ENCODE data around the gene CDK15. TPM values are rescaled to one million over a fixed set of nuclear protein-coding genes. Genes with fewer than 3 reads are reported as not detected.
"Not testable (repeated sequence)": the region's sequence is repeated elsewhere in the genome, so short reads cannot be mapped to it uniquely, and the experiment has no call there.

The CDK15 gene
- total RNA-seq, 1 experiment from 2014 or later, result not detected

- no peaks in the 10 kb centered on the region for H3K4me1 Mint-ChIP-seq
- H3K27me3 Mint-ChIP-seq (ENCODE audit: low read depth), result no peaks in the 10 kb centered on the region
- ChIA-PET CTCF (no interaction called here), POLR2A (no interaction called here)
- peaks cover 14% of the 10 kb centered on the region; the same call in 1 of the 2 replicates for H3K36me3 Mint-ChIP-seq
- no peak overlapping the region for H3K27ac Mint-ChIP-seq
- TF ChIP-seq PRRX2 (CRISPR knock-in tag; IDR thresholded peaks at IDR 0.05), result no peak
- no peak for TF ChIP-seq NFATC4 (CRISPR knock-in tag; IDR thresholded peaks at IDR 0.05)
- no peak for TF ChIP-seq RORB (CRISPR knock-in tag; IDR thresholded peaks at IDR 0.05)
- ATAC-seq (no peak), DNase-seq (ENCODE audit: low spot score) (no peak)
- H3K9me3 Mint-ChIP-seq, result no peaks in the 10 kb centered on the region
- no peak overlapping the region for H3K4me3 Mint-ChIP-seq
Measured at GRCh38 chr2:201758873-201759272, 47.5 kb upstream of the CDK15 start.

- TF ChIP-seq NR1H2 (CRISPR knock-in tag; IDR thresholded peaks at IDR 0.05), result no peak
- no peak for TF ChIP-seq FOXP4 (CRISPR knock-in tag; IDR thresholded peaks at IDR 0.05)
- no peak for TF ChIP-seq JUN (CRISPR knock-in tag; IDR thresholded peaks at IDR 0.05)
- no peak for TF ChIP-seq KAT7 (CRISPR knock-in tag; IDR thresholded peaks at IDR 0.05; ENCODE audit: borderline replicate concordance)
- no peak for TF ChIP-seq TEAD1 (CRISPR knock-in tag; IDR thresholded peaks at IDR 0.05)
- TF ChIP-seq MYBL2 (CRISPR knock-in tag; IDR thresholded peaks at IDR 0.05), result no peak
- TF ChIP-seq ZNF532 (CRISPR knock-in tag; IDR thresholded peaks at IDR 0.05; ENCODE audit: borderline replicate concordance), result no peak
- TF ChIP-seq ATF1 (CRISPR knock-in tag; IDR thresholded peaks at IDR 0.05), result no peak
- no peak for TF ChIP-seq CREB1 (CRISPR knock-in tag; IDR thresholded peaks at IDR 0.05)
- no peak for TF ChIP-seq TCF7 (CRISPR knock-in tag; IDR thresholded peaks at IDR 0.05; ENCODE audit: low read depth)
- POLR2A ChIA-PET, result no interaction called here
- no peak overlapping the region for H3K4me3 Mint-ChIP-seq
- H3K36me3 Mint-ChIP-seq, result peaks cover 14% of the 10 kb centered on the region; the same call in 1 of the 2 replicates
- no peaks in the 10 kb centered on the region for H3K4me1 Mint-ChIP-seq
- H3K27me3 Mint-ChIP-seq (ENCODE audit: low read depth), result no peaks in the 10 kb centered on the region
- no peak overlapping the region for H3K27ac Mint-ChIP-seq
- CTCF ChIA-PET, result no interaction called here
- ATAC-seq (no peak), DNase-seq (ENCODE audit: low spot score) (no peak)
- no peaks in the 10 kb centered on the region for H3K9me3 Mint-ChIP-seq
Measured at GRCh38 chr2:201759567-201759966, 46.8 kb upstream of the CDK15 start.

GRCh38 chr2:201761101-201761500, 45.2 kb upstream of the CDK15 start:
- peak overlapping the region; percentile 66; the same call in 1 of the 2 replicates for H3K27ac Mint-ChIP-seq
- no peaks in the 10 kb centered on the region for H3K27me3 Mint-ChIP-seq (ENCODE audit: low read depth)
- TF ChIP-seq ZNF317 (CRISPR knock-in tag; IDR thresholded peaks at IDR 0.05; ENCODE audit: borderline replicate concordance, low read depth), result no peak
- no peak for TF ChIP-seq NR3C1 (CRISPR knock-in tag; conservative IDR thresholded peaks at IDR 0.05; ENCODE audit: low read depth)
- TF ChIP-seq CTCF (IDR thresholded peaks at IDR 0.05), result no peak
- TF ChIP-seq MXD4 (CRISPR knock-in tag; IDR thresholded peaks at IDR 0.05; ENCODE audit: borderline replicate concordance), result no peak
- ATAC-seq (no peak), DNase-seq (ENCODE audit: low spot score) (no peak)
- POLR2A ChIA-PET, result no interaction called here
- no peak overlapping the region for H3K4me3 Mint-ChIP-seq
- CTCF ChIA-PET, result interaction anchor here (0.6 kb wide), 1 partner anchor 524 kb away, joined by 4 read pairs; no protein-coding TSS in a partner anchor
- H3K4me1 Mint-ChIP-seq, result no peaks in the 10 kb centered on the region
- peaks cover 14% of the 10 kb centered on the region; the same call in 1 of the 2 replicates for H3K36me3 Mint-ChIP-seq
- no peaks in the 10 kb centered on the region for H3K9me3 Mint-ChIP-seq

GRCh38 chr2:201764469-201764868, 41.9 kb upstream of the CDK15 start:
- H3K9me3 Mint-ChIP-seq; H3K27ac Mint-ChIP-seq; POLR2A ChIA-PET; DNase-seq (ENCODE audit: low spot score); H3K27me3 Mint-ChIP-seq (ENCODE audit: low read depth); ATAC-seq; H3K4me3 Mint-ChIP-seq; H3K4me1 Mint-ChIP-seq: not testable (repeated sequence)
- peaks cover 20% of the 10 kb centered on the region for H3K36me3 Mint-ChIP-seq
- CTCF ChIA-PET, result interaction anchor here (0.7 kb wide), 1 partner anchor 16 kb away, joined by 3 read pairs; the partner anchor contains the start of gene ALS2

All from WTC11 (cell line).